ENCODE data around the gene PYGB. TPM values are rescaled to one million over a fixed set of nuclear protein-coding genes. Genes with fewer than 3 reads are reported as not detected.
"Not testable (repeated sequence)": the region's sequence is repeated elsewhere in the genome, so short reads cannot be mapped to it uniquely, and the experiment has no call there.

The PYGB gene
- total RNA-seq, 1 donor from 2014 or later = 155 TPM

DNA sequence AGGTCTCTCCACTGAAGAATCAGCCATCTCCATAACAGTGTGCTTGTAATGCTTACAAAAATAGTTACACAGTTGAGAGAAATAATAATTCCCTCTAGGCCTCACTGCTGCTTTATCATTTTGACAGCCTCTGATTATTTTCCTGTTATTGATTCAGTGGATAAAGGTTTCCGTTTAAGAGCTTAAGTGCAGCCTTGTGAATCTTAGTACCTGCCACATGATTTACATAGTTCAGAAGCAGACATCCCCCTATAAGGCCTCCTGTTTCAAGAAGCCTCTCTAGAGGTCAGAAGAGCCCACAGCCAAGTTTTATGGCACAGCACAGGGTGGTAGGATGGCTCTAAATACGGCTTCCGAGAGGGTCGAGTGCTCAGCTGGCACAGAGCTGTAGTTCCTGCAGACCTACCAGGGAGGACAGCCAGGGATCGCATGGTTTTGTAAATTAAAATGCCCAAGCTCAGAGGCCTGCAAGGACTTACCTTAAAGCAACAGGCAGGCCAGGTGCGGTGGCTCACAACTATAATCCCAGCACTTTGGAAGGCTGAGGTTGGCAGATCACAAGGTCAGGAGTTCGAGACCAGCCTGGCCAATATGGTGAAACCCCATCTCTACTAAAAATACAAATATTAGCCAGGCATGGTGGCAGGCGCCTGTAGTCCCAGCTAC lies 17.6 kb upstream of the PYGB start:
- no peak for DNase-seq (ENCODE audit: low read depth)

DNA sequence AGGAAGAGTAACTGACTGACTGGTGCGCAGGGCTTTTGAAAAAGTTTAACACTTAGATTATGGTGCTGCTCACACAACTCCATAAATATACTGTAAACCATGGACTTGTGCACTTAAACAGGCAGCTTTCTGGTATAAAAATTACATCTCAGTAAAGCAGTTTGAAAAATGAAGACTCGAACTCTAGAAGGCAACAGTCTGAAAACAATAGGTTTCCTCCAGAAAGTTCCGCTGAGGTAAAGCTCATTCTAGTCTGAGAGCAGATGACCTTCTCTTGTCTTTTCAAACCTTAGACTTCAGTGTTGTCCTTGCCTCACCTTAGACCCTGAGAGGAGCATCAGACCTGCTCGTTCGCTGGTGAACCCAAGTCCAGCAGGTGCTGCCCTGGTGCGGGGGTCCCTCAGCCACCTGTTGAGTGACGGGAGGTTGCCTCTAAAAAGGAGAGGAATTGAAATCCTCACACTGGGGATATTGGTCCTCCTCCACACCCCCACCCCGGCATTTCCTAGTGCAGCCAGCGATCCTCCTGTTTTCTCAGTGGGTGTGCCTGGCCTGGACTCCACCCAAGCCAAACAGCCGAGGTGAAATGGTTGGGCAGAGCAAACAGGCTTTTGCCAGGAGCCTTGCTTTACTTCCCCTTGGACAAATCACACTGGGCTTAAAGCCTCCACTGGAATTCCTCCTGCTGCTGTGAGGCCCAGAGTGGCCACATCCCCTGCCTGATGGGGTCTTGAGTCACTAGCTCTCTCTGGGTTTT lies 14.7 kb upstream of the PYGB start:
- peak; percentile 90 for DNase-seq (ENCODE audit: low read depth)

DNA sequence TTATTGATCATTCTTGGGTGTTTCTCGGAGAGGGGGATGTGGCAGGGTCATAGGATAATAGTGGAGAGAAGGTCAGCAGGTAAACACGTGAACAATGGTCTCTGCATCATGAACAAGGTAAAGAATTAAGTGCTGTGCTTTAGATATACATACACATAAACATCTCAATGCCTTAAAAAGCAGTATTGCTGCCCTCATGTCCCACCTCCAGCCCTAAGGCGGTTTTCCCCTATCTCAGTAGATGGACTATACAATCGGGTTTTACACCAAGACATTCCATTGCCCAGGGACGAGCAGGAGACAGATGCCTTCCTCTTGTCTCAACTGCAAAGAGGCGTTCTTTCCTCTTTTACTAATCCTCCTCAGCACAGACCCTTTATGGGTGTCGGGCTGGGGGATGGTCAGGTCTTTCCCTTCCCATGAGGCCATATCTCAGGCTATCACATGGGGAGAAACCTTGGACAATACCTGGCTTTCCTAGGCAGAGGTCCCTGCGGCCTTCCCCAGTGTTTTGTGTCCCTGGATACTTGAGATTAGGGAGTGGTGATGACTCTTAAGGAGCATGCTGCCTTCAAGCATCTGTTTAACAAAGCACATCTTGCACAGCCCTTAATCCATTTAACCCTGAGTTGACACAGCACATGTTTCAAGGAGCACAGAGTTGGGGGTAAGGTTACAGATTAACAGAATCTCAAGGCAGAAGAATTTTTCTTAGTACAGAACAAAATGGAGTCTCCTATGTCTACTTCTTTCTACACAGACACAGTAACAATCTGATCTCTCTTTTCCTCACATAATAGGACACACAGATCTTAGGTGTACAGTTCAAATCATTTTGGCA lies 13.7 kb upstream of the PYGB start:
- peak; percentile 77 for DNase-seq (ENCODE audit: low read depth)

DNA sequence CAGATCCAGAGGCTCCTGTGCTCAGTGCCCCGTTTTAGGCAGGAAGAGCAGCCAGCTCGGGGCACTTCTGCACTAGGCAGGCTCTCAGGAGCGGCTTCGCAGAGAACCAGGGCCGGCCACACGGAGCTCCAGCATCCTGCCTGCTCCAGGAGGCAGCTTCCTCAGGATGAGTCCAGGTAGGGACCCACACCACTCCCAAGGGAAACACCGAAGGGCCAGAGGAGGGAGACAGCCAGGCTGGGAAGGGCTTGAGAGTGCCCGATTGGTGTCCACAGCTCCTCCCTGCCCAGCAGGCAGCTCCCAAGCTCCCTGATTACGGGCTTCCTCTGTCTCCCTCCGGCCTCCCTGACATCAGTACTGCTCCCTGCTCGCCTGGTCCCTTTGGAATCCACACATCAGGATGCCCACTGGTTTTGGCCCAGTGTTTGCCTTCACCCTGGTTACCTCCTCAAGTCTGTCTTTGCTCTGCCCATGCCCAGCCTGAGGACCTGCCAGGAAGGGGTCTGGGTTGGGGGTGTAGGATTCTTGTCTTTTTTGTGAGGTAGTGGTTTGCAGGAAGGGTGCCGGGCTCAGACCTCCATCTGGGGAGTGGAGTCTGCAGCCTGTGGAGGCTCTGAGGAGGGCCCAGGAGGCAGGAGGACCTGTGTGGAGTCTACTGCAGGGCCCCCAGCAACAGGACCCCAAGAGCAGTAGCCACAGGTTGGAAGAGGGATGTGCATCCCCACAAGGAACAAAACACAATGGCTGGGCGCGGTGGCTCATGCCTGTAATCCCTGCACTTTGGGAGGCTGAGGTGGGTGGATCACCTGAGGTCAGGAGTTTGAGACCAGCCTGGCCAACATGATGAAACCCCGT lies 11.2 kb upstream of the PYGB start:
- no peak for DNase-seq (ENCODE audit: low read depth)

DNA sequence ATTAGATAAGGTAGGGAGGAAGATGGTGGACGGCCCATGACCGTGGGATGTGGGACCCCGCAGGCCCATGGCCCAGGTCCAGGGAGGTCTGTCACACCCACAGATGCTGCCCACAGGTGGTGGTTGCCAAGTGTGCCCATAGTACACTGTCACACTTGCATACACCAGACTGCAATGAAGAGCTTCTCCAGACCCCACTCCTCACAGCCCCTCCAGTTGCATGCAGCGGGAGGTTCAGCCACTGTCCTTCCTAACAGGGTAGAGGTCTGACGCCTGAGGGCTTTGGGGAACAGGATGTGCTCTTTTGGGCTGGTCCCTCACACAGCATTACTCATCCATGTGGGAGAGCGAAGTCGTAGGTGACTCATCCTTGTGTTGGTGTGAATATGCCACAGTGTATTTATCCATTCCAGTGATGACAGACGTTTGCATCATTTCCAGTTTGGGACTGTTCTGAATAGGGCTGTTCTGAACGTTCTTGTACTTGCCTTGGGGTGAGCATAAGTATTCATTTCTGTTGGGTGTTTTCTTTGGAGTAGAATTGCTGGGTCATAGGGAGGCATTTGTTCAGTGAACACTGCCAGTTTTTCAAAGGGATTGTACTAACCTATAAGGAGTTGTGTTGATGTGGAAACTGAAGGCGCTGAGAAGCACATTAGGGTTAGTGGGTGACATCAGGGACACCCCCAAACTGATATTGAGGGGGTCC lies 10.1 kb upstream of the PYGB start:
- peak; percentile 99 for DNase-seq (ENCODE audit: low read depth)

DNA sequence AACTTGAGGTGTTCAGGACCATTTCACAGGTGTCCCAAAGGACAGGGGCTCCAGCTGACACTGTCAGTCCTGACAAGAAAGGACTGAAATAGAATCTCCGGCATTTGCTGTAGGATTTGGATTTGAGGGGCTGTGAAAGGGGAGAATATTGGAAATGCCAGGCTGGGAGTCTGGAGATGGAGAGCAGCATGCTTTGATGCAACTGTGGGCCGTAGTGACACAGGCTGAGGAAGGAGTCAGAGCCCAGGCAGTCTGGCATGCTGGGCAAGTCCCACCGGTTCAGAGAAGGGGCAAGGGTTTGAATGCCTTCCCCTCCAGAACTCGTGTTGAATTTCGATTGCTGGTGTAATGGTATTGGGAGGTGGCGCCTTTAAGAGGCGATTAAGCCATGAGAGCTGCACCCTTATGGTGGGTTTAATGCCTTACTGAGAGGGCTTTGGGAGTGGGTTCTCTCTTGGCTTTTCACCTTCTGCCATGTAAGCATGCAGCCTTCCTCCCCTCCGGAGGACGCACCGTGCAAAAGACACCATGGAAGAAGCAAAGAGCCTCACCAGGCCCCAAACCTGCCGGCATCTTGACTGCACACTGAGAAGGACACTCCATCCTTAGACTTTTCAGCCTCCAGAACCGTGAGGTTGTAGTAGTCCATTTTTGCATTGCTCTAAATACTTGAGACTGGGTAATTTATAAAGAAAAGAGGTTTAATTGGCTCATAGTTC lies 9.4 kb upstream of the PYGB start:
- no peak for DNase-seq (ENCODE audit: low read depth)

DNA sequence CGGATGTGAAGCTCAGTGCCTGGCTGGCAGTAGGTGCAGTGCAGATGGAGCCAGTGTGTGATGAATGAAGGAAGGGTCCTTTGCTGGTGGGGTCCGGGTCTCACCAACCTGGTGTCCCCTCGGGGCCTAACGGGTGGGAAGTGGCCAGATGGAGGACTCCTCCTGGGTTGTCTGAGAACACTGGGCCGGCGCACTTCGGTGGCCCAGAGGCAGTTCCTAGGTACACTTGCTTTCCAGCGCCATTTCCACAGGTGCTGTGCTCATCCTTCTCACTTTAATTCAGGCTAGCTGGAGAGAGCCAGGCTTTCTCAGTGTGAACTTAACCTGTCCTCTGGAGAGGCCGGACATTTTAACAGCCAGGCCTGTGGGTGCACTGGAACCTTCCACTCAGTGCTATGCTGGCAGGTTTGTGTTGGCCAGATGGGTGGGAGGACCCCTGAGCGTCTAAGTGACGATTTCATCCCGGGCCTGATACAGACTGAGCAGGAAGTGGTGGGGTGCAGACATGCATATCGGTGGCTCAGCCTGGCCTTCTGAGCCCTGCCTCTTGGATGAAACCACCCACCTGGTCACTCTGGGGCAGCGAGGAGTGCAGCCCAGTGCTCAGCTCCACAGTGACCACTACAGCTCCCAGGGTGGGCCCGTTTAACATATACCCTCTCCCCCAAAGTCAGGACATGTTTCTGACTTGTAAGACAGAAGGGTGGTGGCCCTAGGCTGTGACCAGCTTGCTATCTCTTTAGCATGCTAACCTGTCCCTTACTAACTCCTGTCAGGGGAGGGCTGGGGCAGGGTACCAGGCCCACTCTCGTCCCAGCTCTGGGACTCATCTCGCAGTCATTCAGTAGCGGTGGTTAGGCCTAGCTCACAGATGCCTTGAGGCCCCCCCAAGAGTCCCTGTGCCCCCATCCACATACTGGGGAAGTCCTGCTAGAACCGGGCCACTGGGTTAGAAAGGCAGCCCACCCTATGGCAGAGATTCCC lies 8.2 kb upstream of the PYGB start:
- DNase-seq (ENCODE audit: low read depth) = no peak

DNA sequence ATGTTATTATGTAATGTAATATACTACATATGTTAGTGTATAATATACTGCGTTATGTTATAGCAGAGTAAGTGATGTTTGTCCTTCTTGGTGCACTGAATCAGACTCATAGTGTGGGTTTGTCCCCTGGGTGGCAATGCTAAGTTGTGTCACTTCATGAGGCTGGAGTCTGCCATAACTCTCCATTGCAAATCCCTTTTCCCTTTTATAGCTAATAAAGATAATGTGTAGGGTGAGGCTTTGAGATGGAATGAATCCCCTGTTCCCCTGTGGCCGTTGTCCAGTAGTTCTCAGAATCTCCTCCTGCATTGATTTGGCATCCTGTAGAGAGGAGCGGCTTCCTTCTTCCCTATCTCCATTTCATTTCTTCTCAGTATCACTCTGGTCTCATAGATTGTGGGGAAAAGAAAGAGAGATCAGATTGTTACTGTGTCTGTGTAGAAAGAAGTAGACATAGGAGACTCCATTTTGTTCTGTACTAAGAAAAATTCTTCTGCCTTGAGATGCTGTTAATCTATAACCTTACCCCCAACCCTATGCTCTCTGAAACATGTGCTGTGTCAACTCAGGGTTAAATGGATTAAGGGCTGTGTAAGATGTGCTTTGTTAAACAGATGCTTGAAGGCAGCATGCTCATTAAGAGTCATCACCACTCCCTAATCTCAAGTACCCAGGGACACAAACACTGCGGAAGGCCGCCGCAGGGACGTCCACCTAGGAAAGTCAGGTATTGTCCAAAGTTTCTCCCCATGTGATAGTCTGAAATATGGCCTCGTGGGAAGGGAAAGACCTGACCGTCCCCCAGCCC lies 6.8 kb upstream of the PYGB start:
- not testable (repeated sequence) for DNase-seq (ENCODE audit: low read depth)

DNA sequence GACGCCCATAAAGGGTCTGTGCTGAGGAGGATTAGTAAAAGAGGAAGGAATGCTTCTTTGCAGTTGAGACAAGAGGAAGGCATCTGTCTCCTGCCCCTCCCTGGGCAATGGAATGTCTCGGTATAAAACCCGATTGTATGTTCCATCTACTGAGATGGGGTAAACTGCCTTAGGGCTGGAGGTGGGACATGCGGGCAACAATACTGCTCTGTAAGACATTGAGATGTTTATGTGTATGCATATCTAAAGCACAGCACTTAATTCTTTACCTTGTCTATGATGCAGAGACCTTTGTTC lies 6.3 kb upstream of the PYGB start:
- not testable (repeated sequence) for DNase-seq (ENCODE audit: low read depth)

DNA sequence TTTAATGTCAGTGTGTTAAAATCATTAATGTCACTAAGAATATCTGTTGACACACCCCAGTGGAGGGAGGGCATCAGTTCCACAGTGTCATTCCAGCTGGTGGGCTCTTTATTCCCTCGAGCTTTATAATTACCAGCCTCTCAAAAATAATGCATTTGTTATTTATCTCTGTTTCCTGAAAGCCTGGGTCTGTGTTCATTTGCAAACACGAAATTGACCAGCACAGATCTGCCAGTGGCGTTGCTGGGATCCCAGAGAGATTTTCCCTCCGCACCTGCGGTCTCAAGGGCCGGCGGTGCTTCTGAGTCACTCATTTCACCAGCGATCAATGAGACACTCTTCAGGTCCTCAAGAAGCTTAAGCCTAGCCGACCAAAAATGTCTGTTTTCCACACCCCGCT lies 5.7 kb upstream of the PYGB start:
- no peak for DNase-seq (ENCODE audit: low read depth)

DNA sequence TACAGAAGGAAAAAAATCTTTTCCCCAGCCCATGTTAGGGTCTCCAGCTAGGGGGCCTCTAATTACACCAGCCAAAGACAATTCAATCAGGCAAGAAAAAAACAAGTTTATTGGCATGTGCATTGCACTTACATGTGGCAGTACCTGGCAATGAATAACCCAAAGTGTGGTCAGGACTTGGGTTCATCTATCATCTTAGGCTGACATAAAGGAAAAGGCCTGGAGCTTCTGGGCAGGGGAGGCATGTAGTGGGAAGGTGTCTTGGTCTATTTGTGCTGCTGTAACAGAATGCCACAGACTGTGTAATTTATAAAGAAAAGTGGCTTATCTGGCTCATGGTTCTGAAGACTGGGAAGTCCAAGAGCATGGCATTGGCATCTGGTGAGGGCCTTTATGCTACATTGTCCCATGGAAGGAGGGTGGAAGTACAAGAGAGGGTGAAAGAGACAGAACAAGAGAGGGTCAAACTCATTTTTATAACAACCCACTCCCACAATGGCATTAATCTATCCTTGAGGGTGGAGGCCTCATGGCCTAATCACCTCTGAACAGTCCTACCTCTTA lies 4.4 kb upstream of the PYGB start:
- no peak for DNase-seq (ENCODE audit: low read depth)

DNA sequence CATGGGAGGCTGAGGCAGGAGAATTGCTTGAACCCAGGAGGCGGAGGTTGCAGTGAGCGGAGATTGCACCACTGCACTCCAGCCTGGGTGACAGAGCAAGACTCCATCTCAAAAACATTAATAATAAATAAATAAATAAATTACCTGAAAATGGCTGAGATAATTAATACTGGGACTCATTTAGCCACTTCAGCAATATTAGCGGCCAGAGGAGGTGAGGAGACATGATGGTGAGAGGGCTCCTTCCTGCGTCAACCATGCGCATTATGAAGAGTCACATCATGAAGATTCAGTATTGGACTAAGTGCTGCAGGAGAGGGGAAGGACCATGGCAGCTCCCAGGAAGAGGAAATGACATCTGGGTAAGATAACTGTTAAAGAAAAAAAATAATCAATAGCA lies 2.9 kb upstream of the PYGB start:
- no peak for DNase-seq (ENCODE audit: low read depth)

DNA sequence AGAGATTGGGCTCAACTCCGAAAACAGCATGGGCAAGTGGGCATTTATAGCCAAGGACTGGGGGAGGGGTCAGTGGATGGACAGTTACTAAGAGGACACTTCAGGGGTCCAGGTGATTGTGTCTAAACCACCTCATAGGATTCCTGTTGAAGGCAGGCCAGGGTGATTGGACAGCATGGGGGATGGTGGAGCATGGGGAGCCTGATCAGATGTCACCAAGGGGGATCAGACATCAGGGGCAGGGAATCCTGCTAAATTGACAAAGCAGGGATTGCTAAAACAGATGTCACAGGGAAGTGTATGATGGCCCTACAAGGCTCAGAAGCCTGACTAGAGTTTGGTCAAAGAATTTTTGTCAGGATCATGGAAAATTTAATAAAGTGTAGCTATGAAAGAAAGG lies 2.4 kb upstream of the PYGB start:
- DNase-seq (ENCODE audit: low read depth) = no peak

DNA sequence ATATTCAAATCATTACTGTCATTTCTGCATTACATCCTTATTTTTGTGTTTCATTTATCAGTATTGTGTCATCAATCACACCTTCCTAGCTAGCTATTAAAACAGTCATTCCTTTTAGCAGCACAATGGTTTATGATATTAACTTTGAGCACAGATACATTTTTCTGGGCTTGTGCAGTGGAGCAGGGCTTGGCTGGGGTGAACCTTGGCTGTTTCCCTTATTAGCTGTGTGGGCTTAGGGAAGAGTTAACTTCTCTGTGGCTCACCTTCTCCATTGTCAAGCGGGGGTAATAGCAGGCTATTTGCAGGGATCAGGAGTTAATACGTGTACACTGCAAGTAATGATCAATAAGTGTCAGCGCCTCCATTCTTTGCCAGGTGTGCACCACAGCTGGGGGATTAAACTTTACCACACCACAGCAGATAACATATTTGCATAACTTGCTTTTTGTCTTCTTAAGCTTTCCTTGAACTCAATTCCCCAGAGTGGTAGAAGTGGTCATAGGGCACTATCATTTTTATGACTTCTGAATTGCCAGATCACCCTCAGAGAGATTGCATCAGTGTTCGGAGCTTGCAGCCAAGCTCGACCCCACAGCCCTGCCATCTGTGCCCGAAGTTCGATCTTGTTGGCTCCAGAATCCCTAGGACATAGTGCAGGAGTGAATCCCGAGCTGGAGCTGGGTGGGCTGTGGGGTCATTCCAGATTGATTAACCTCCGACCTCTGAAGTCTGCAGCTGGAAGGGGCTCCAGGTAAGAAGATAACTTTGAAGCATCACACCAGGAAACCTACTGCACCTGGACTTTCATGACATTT lies 1.5 kb upstream of the PYGB start:
- DNase-seq (ENCODE audit: low read depth) = no peak

DNA sequence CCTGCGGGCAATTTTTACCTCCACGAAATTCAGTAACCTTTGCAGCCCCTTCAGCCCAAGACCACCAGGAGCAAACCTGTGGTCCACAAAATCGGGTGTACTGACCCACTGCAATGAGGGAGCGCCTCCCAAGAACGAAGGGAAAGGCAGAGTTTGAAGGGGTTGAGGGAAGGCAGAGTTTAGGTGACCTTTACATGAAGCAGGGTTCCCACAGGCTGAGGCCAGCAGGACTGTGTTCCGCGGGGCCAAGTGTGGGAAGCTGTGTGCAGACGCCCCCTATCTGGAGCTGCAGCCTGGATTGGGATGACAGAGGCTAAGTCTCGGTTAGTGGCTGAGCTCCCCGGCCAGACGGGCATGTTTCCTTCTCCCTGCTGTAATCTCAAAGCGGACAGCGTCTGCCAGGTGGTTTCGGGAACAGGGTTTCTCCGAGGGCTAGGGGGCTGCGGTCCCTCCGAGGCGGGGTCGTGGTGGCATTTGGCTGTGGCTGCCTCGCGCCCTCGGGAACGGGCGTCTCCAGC lies 826 bp upstream of the PYGB start:
- peak; percentile 51 for DNase-seq (ENCODE audit: low read depth)

DNA sequence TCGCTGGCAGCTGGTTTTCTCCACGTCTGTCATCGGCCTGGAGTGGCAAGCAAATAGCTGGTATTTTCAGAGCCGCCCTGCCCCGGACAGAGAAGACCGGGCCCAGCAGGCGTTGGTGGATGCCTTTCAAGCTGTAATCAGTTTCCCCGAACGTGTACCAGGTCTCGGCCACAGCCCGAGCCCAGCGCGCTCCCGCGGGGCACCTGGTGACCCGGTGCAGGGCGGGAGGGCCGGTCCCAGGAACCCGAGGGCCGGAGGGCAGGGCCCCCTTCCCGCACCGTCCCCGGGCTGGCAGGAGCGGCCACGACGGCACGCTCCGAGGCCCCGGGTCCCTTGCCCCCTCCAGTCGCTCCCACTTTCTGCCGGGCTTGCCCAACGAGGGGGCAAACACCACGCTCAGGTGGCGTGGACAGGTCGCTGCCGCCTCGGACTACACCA lies 348 bp upstream of the PYGB start:
- DNase-seq (ENCODE audit: low read depth) = no peak

DNA sequence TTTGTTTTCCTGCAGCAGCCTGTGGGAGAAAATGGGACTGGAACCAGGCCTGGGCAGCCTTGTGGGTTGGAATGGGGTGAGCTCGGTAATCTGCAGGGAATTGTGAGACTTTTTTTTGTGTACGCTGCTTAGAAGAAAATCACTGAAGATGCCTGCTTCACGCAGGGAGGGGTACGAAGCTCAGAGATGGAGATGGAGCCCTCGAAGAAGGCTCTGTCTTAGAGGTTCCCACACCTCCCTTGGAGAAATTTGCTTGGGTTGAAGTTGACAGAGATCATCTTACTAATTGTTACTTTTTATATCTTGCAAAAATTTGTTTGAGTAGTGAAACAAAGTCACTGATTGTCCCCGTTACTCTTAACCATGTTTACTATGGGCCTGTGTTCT lies 894 bp downstream of the PYGB start:
- DNase-seq (ENCODE audit: low read depth) = no peak
